Endodermal cell (in vitro differentiated cells): Measurements from ENCODE around the gene PIP5K1C. TPM values are rescaled to one million over a fixed set of nuclear protein-coding genes. Genes with fewer than 3 reads are reported as not detected.

Source experiments
- DNase-seq: peaks from one replicate; pipeline ENCODE4 v3.0.0-alpha.2; 2017
- H3K27ac ChIP-seq: 2 replicates; pipeline ENCODE4 v1.5.1; 2013; ENCODE audit warnings: mild to moderate bottlenecking, low read depth, low read length, moderate library complexity
- H3K27me3 ChIP-seq: 2 replicates; pipeline ENCODE4 v1.6.1; 2013; ENCODE audit warnings: mild to moderate bottlenecking, low read length, moderate library complexity; ENCODE audit not compliant: insufficient read depth, control insufficient read depth, poor library complexity, severe bottlenecking
- H3K36me3 ChIP-seq: 2 replicates; pipeline ENCODE4 v1.7.0; 2013; ENCODE audit warnings: mild to moderate bottlenecking, low read length, moderate library complexity; ENCODE audit not compliant: control insufficient read depth, insufficient read depth
- H3K4me1 ChIP-seq: one replicate; pipeline ENCODE4 v1.7.0; 2013; ENCODE audit warnings: low read length; ENCODE audit not compliant: control insufficient read depth, insufficient read depth
- H3K4me3 ChIP-seq: 2 replicates; pipeline ENCODE4 v1.5.1; 2013; ENCODE audit warnings: mild to moderate bottlenecking, low read length, moderate library complexity
- H3K9ac ChIP-seq: 2 replicates; pipeline ENCODE4 v1.6.1; 2013; ENCODE audit warnings: mild to moderate bottlenecking, low read length, moderate library complexity; ENCODE audit not compliant: poor library complexity, severe bottlenecking; ENCODE audit errors: extremely low read depth
- H3K9me3 ChIP-seq: 2 replicates; pipeline ENCODE4 v1.6.1; 2013; ENCODE audit warnings: mild to moderate bottlenecking, low read length, moderate library complexity; ENCODE audit not compliant: control insufficient read depth
- H3K27ac Mint-ChIP-seq: 2 replicates; pipeline ENCODE4 v1.8.0; 2020; ENCODE audit warnings: mixed read lengths
- H3K27me3 Mint-ChIP-seq: 2 replicates; pipeline ENCODE4 v1.8.0; 2021; ENCODE audit warnings: mild to moderate bottlenecking, mixed read lengths; ENCODE audit not compliant: insufficient read depth
- H3K36me3 Mint-ChIP-seq: 2 replicates; pipeline ENCODE4 v1.8.0; 2020; ENCODE audit warnings: low read depth, mixed read lengths
- H3K4me1 Mint-ChIP-seq: 2 replicates; pipeline ENCODE4 v1.8.0; 2020; ENCODE audit warnings: mixed read lengths
- H3K4me3 Mint-ChIP-seq: 2 replicates; pipeline ENCODE4 v1.8.0; 2020; ENCODE audit warnings: mild to moderate bottlenecking, moderate library complexity, mixed read lengths
- H3K9me3 Mint-ChIP-seq: 2 replicates; pipeline ENCODE4 v1.8.0; 2020; ENCODE audit warnings: mild to moderate bottlenecking, mixed read lengths
- CTCF ChIP-seq: fragments of 200-600 bp; sonication (generic); conservative IDR thresholded peaks from 2 replicates; pipeline ENCODE4 v1.5.0; 2021; ENCODE audit warnings: antibody characterized with exemption, mild to moderate bottlenecking
- WGBS, 2 experiments: methylation state at CpG; one replicate each; pipeline versions ENCODE4 v1.1.5 to v1.1.7; 2013; ENCODE audit warnings: missing lambda C conversion rate in 2 of 2, mixed read lengths in 1 of 2; ENCODE audit not compliant: insufficient coverage in 1 of 2, insufficient read length in 1 of 2; 5-methylcytosine and 5-hydroxymethylcytosine counted together
- total RNA-seq, 2 donors: library from RNA; stranded (reverse); fragmentation: NEBNext Ultra II Directional in 1 of 2; extraction: Animal tissue kit (Norgen Biotek cat#: 25700) in 1 of 2; gene quantifications; 2 replicates in 1 of 2; 3 replicates in 1 of 2; pipeline ENCODE4 v1.2.1, GENCODE V29; 2021

The PIP5K1C gene
- total RNA-seq, 2 donors from 2014 or later: 43.5 to 51.5 TPM

- no peak for TF ChIP-seq CTCF
- Mint-ChIP-seq H3K36me3 (peaks cover 8% of the 10 kb centered on the region), H3K27me3 (peaks cover 2% of the 10 kb centered on the region), H3K4me3 (no peak overlapping the region), H3K27ac (no peak overlapping the region), H3K9me3 (no peaks in the 10 kb centered on the region), H3K4me1 (peaks cover 6% of the 10 kb centered on the region)
- peaks cover 1% of the 10 kb centered on the region for H3K36me3 ChIP-seq
- no peaks in the 10 kb centered on the region for H3K9me3 ChIP-seq
- no peak overlapping the region for H3K27ac ChIP-seq
- peak; percentile 82 for DNase-seq
- H3K27me3 ChIP-seq: peaks cover 16% of the 10 kb centered on the region
- 27 to 31% methylated on average over 19 to 35 of the region's 35 CpGs for WGBS, 2 experiments
- no peak overlapping the region for H3K9ac ChIP-seq
- peak overlapping the region; percentile 6 for H3K4me3 ChIP-seq
- H3K4me1 ChIP-seq: no peaks in the 10 kb centered on the region
Measured at GRCh38 chr19:3606174-3606689, 94.0 kb downstream of the PIP5K1C start.

DNA sequence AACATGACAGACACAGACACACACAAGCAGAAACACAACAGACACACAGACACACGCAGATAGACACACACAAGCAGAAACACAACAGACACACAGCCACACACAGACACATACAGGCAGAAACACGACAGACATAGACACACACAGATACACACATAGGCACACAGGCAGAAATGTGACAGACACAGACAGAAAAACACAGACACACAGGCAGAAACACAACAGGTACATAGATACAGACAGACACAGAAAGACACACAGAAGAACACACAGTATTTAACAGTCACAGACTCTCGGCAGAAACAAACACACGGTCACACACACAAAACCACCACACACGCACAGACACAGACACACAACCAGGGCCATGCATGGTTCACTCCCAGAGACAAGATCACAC lies 94.5 kb downstream of the PIP5K1C start:
- Mint-ChIP-seq H3K36me3 (peaks cover 8% of the 10 kb centered on the region), H3K27me3 (peaks cover 2% of the 10 kb centered on the region), H3K27ac (no peak overlapping the region), H3K4me3 (no peak overlapping the region), H3K4me1 (peaks cover 6% of the 10 kb centered on the region), H3K9me3 (no peaks in the 10 kb centered on the region)
- no peak for TF ChIP-seq CTCF
- no peak overlapping the region for H3K27ac ChIP-seq
- H3K27me3 ChIP-seq: peaks cover 16% of the 10 kb centered on the region
- peak overlapping the region; percentile 6 for H3K4me3 ChIP-seq
- no peak for DNase-seq
- no peaks in the 10 kb centered on the region for H3K36me3 ChIP-seq
- H3K4me1 ChIP-seq: no peaks in the 10 kb centered on the region
- no peak overlapping the region for H3K9ac ChIP-seq
- H3K9me3 ChIP-seq: no peaks in the 10 kb centered on the region
- 83% methylated on average over 5 of the region's 5 CpGs; no CpG with 5 or more reads in 1 of the 2 experiments for whole genome bisulfite sequencing, 2 experiments

GRCh38 chr19:3605361-3605760 lies 94.9 kb downstream of the PIP5K1C start:
- H3K4me1 Mint-ChIP-seq: peaks cover 6% of the 10 kb centered on the region
- H3K4me3 ChIP-seq: no peak overlapping the region
- H3K9me3 Mint-ChIP-seq: no peaks in the 10 kb centered on the region
- H3K36me3 Mint-ChIP-seq: peaks cover 4% of the 10 kb centered on the region
- H3K9me3 ChIP-seq: no peaks in the 10 kb centered on the region
- no peak overlapping the region for H3K9ac ChIP-seq
- H3K4me1 ChIP-seq: no peaks in the 10 kb centered on the region
- 94 to 96% methylated on average over 2 to 3 of the region's 3 CpGs for WGBS, 2 experiments
- H3K27me3 Mint-ChIP-seq: peaks cover 2% of the 10 kb centered on the region
- H3K4me3 Mint-ChIP-seq: no peak overlapping the region
- H3K36me3 ChIP-seq: no peaks in the 10 kb centered on the region
- DNase-seq: peak; percentile 29
- no peak overlapping the region for H3K27ac ChIP-seq
- H3K27ac Mint-ChIP-seq: no peak overlapping the region
- peaks cover 16% of the 10 kb centered on the region for H3K27me3 ChIP-seq
- no peak for TF ChIP-seq CTCF
